GM12892 (cell line): ENCODE measurements around the gene MICOS13.

Experiments used
- POLR2A ChIP-seq: IDR thresholded peaks from 2 replicates; pipeline ENCODE4 v1.6.1; 2011; ENCODE audit warnings: low read depth, low read length, control low read depth
- POLR2AphosphoS5 ChIP-seq: IDR thresholded peaks from 2 replicates; pipeline ENCODE4 v1.6.1; 2011; ENCODE audit warnings: low read depth, low read length, control low read depth

DNA sequence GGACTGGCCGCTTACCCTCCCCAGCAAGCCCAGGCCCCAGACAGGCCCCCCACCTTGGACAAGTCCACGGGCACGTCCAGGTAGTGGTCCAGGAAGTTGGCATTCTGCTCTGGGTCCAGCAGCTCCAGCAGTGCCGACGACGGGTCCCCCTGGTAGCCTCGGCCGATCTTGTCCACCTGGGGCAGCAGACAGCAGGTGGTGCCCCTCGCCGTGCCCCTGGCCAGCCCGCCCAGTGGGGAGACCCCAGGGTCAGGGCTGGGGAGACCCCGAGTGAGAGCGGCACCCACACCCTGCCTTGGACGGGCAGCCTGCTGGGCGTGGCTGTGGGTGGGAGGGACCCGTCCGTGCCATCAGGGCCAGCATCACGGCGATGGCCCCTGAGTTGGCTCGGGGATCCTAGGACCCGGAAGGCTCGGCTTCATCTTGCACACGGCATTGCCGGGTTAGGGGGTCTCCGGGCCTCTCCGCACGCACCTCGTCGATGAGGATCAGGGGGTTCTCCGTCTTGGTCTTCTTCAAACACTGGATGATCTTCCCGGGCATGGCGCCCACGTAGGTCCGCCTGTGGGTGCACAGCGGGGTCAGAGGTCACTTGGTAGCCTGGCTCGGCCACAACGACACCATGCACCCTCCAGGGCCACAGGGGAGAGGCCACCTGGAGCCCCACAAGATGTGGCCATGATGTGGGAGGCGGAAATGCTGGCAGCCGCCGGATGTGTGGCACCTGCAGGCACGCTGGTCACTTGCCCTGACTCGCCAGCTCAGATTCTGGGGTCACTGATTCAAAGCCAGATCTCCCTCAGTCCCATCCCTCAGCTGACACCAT lies 16.1 kb upstream of the MICOS13 start:
- TF ChIP-seq POLR2AphosphoS5 (no peak; the same call in 1 of the 2 replicates), POLR2A (no peak)
